WTC11 (cell line): ENCODE measurements around the gene CCN6. TPM values are rescaled to one million over a fixed set of nuclear protein-coding genes. Genes with fewer than 3 reads are reported as not detected.

Source experiments
- ATAC-seq: fragments of 200-7000 bp; cut with Tn5 transposase; 2 replicates; pipeline ENCODE4 v1.10.0; 2021; ENCODE audit warnings: mild to moderate bottlenecking, moderate library complexity
- CTCF ChIA-PET: fragments of 300-600 bp; sonication (Branson Sonifier 250); formaldehyde crosslinking; loops from one replicate; lab custom pipeline; 2021; ENCODE audit warnings: antibody characterized with exemption; lab: Charles Lee
- POLR2A ChIA-PET: fragments of 350-600 bp; sonication (Branson Sonifier 250); formaldehyde crosslinking; loops from one replicate; lab custom pipeline; 2021; ENCODE audit warnings: antibody characterized with exemption; lab: Charles Lee
- DNase-seq: peaks from one replicate; pipeline ENCODE4 v3.0.0; 2021; ENCODE audit warnings: low spot score
- H3K27ac Mint-ChIP-seq: 2 replicates; pipeline ENCODE4 v1.8.0; 2021; ENCODE audit warnings: mixed read lengths
- H3K27me3 Mint-ChIP-seq: 2 replicates; pipeline ENCODE4 v1.8.0; 2021; ENCODE audit warnings: low read depth, mild to moderate bottlenecking, moderate library complexity, mixed read lengths
- H3K36me3 Mint-ChIP-seq: 2 replicates; pipeline ENCODE4 v1.8.0; 2021; ENCODE audit warnings: mixed read lengths
- H3K4me1 Mint-ChIP-seq: 2 replicates; pipeline ENCODE4 v1.8.0; 2022; ENCODE audit warnings: mixed read lengths
- H3K4me3 Mint-ChIP-seq: 2 replicates; pipeline ENCODE4 v1.8.0; 2021; ENCODE audit warnings: mild to moderate bottlenecking, moderate library complexity, mixed read lengths
- H3K9me3 Mint-ChIP-seq: 2 replicates; pipeline ENCODE4 v1.8.0; 2021; ENCODE audit warnings: mixed read lengths
- GABPB1 ChIP-seq: sonication (generic); formaldehyde crosslinking; IDR thresholded peaks from 2 replicates; pipeline ENCODE4 v1.8.1; 2023; ENCODE audit warnings: mild to moderate bottlenecking, missing genetic modification reagents
- GTF2I ChIP-seq: fragments of 250-450 bp; sonication (Bioruptor Pico); conservative IDR thresholded peaks from 2 replicates; pipeline ENCODE4 v1.4.0; 2021; ENCODE audit warnings: mild to moderate bottlenecking
- JUN ChIP-seq: sonication (generic); formaldehyde crosslinking; IDR thresholded peaks from 2 replicates; pipeline ENCODE4 v1.8.0; 2023; ENCODE audit warnings: mild to moderate bottlenecking, missing genetic modification reagents
- KAT7 ChIP-seq: sonication (generic); formaldehyde crosslinking; IDR thresholded peaks from 2 replicates; pipeline ENCODE4 v1.8.1; 2023; ENCODE audit warnings: missing genetic modification reagents, mild to moderate bottlenecking, borderline replicate concordance
- NFE2L1 ChIP-seq: sonication (generic); formaldehyde crosslinking; IDR thresholded peaks from 2 replicates; pipeline ENCODE4 v1.8.1; 2023; ENCODE audit warnings: missing genetic modification reagents
- PRRX2 ChIP-seq: fragments of 250-450 bp; sonication (Bioruptor Pico); IDR thresholded peaks from 2 replicates; pipeline ENCODE4 v1.8.0; 2021; ENCODE audit warnings: mild to moderate bottlenecking
- TEAD4 ChIP-seq: sonication (generic); formaldehyde crosslinking; IDR thresholded peaks from 2 replicates; pipeline ENCODE4 v1.8.0; 2022; ENCODE audit warnings: mild to moderate bottlenecking, missing genetic modification reagents
- TP53 ChIP-seq: sonication (generic); formaldehyde crosslinking; IDR thresholded peaks from 2 replicates; pipeline ENCODE4 v1.8.1; 2023; ENCODE audit warnings: mild to moderate bottlenecking, missing genetic modification reagents
- ZNF138 ChIP-seq: sonication (generic); formaldehyde crosslinking; conservative IDR thresholded peaks from 2 replicates; pipeline ENCODE4 v1.8.1; 2022; ENCODE audit warnings: mild to moderate bottlenecking, moderate library complexity, missing genetic modification reagents
- ZNF317 ChIP-seq: sonication (generic); formaldehyde crosslinking; IDR thresholded peaks from 2 replicates; pipeline ENCODE4 v1.8.1; 2023; ENCODE audit warnings: low read depth, mild to moderate bottlenecking, moderate library complexity, missing genetic modification reagents, borderline replicate concordance
- total RNA-seq: library from RNA; stranded (reverse); gene quantifications from 3 replicates; pipeline ENCODE4 v1.2.3, GENCODE V29; 2021
- TF ChIP-seq, protein P1 (sequence below): sonication (generic); formaldehyde crosslinking; IDR thresholded peaks from 2 replicates; pipeline ENCODE4 v1.8.1; 2023; ENCODE audit warnings: mild to moderate bottlenecking, missing genetic modification reagents, moderate library complexity
- TF ChIP-seq, protein P2 (sequence below): sonication (generic); formaldehyde crosslinking; IDR thresholded peaks from 2 replicates; pipeline ENCODE4 v1.8.0; 2023; ENCODE audit warnings: missing genetic modification reagents, mild to moderate bottlenecking, borderline replicate concordance
- TF ChIP-seq, protein P3 (sequence below): sonication (generic); formaldehyde crosslinking; IDR thresholded peaks from 2 replicates; pipeline ENCODE4 v1.8.1; 2022; ENCODE audit warnings: mild to moderate bottlenecking, missing genetic modification reagents, moderate library complexity, borderline replicate concordance
- TF ChIP-seq, protein P4 (sequence below): sonication (generic); formaldehyde crosslinking; IDR thresholded peaks from 2 replicates; pipeline ENCODE4 v1.8.1; 2023; ENCODE audit warnings: mild to moderate bottlenecking, missing genetic modification reagents, moderate library complexity
- TF ChIP-seq, protein P5 (sequence below): sonication (generic); formaldehyde crosslinking; IDR thresholded peaks from 2 replicates; pipeline ENCODE4 v1.8.1; 2023; ENCODE audit warnings: mild to moderate bottlenecking, missing genetic modification reagents
- TF ChIP-seq, protein P6 (sequence below): sonication (generic); formaldehyde crosslinking; IDR thresholded peaks from 2 replicates; pipeline ENCODE4 v1.8.1; 2023; ENCODE audit warnings: mild to moderate bottlenecking, missing genetic modification reagents, borderline replicate concordance
- TF ChIP-seq, protein P7 (sequence below): fragments of 250-450 bp; sonication (Bioruptor Pico); conservative IDR thresholded peaks from 2 replicates; pipeline ENCODE4 v1.9.0; 2021; ENCODE audit warnings: mild to moderate bottlenecking

CCN6 gene
- total RNA-seq, 1 experiment from 2014 or later, result not detected

DNA sequence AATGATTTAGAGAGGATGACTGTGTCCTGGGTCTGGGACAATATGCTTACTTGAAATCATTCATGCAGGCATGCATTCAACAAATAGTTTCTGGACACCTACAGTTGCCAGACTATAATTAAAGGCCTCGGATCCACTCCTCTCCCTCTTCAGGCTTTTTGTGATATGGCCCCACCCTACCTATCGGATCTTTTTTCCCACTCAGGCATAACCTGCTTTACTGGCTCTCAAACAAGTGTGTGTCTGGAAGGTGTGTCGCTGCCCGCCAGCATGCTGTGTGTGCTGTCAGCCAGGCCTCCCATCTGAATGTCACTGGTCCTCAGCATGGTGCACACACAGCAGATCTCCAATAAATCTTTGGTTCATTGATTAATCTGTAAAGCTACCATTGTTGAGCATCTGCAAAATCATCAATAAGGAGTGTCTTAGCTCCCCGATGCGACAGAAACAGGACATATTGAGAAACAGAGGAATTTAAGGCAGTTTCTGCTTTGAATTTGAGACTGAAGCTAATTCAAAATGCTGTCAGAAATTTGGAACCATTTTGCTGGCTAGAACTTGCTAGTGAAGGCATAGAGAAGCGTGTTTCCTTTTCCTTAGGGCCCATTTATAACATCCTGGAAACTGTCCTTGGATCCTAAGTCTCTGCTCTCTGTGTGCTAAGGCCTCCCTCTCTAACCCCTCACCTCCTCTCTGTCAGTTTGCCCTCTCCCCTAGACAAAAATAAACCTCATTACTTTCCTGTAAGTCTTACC is 23.5 kb upstream of the CCN6 start:
- ChIA-PET CTCF (no interaction called here), POLR2A (no interaction called here)
- Mint-ChIP-seq H3K9me3 (no peaks in the 10 kb centered on the region), H3K4me1 (peaks cover 8% of the 10 kb centered on the region), H3K27me3 (no peaks in the 10 kb centered on the region; the same call in 1 of the 2 replicates), H3K27ac (no peak overlapping the region), H3K4me3 (no peak overlapping the region), H3K36me3 (no peaks in the 10 kb centered on the region)
- TF ChIP-seq TEAD4, result no peak
- TF ChIP-seq, protein P1, sequence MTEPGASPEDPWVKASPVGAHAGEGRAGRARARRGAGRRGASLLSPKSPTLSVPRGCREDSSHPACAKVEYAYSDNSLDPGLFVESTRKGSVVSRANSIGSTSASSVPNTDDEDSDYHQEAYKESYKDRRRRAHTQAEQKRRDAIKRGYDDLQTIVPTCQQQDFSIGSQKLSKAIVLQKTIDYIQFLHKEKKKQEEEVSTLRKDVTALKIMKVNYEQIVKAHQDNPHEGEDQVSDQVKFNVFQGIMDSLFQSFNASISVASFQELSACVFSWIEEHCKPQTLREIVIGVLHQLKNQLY (CRISPR knock-in tag), result no peak
- TF ChIP-seq, protein P2, sequence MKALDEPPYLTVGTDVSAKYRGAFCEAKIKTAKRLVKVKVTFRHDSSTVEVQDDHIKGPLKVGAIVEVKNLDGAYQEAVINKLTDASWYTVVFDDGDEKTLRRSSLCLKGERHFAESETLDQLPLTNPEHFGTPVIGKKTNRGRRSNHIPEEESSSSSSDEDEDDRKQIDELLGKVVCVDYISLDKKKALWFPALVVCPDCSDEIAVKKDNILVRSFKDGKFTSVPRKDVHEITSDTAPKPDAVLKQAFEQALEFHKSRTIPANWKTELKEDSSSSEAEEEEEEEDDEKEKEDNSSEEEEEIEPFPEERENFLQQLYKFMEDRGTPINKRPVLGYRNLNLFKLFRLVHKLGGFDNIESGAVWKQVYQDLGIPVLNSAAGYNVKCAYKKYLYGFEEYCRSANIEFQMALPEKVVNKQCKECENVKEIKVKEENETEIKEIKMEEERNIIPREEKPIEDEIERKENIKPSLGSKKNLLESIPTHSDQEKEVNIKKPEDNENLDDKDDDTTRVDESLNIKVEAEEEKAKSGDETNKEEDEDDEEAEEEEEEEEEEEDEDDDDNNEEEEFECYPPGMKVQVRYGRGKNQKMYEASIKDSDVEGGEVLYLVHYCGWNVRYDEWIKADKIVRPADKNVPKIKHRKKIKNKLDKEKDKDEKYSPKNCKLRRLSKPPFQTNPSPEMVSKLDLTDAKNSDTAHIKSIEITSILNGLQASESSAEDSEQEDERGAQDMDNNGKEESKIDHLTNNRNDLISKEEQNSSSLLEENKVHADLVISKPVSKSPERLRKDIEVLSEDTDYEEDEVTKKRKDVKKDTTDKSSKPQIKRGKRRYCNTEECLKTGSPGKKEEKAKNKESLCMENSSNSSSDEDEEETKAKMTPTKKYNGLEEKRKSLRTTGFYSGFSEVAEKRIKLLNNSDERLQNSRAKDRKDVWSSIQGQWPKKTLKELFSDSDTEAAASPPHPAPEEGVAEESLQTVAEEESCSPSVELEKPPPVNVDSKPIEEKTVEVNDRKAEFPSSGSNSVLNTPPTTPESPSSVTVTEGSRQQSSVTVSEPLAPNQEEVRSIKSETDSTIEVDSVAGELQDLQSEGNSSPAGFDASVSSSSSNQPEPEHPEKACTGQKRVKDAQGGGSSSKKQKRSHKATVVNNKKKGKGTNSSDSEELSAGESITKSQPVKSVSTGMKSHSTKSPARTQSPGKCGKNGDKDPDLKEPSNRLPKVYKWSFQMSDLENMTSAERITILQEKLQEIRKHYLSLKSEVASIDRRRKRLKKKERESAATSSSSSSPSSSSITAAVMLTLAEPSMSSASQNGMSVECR (CRISPR knock-in tag), result no peak
- TF ChIP-seq, protein P3, sequence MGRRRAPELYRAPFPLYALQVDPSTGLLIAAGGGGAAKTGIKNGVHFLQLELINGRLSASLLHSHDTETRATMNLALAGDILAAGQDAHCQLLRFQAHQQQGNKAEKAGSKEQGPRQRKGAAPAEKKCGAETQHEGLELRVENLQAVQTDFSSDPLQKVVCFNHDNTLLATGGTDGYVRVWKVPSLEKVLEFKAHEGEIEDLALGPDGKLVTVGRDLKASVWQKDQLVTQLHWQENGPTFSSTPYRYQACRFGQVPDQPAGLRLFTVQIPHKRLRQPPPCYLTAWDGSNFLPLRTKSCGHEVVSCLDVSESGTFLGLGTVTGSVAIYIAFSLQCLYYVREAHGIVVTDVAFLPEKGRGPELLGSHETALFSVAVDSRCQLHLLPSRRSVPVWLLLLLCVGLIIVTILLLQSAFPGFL (CRISPR knock-in tag), result no peak
- no peak for TF ChIP-seq NFE2L1
- TF ChIP-seq, protein P4, sequence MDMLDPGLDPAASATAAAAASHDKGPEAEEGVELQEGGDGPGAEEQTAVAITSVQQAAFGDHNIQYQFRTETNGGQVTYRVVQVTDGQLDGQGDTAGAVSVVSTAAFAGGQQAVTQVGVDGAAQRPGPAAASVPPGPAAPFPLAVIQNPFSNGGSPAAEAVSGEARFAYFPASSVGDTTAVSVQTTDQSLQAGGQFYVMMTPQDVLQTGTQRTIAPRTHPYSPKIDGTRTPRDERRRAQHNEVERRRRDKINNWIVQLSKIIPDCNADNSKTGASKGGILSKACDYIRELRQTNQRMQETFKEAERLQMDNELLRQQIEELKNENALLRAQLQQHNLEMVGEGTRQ (CRISPR knock-in tag), result no peak
- ATAC-seq, result no peak
- DNase-seq, result no peak

DNA sequence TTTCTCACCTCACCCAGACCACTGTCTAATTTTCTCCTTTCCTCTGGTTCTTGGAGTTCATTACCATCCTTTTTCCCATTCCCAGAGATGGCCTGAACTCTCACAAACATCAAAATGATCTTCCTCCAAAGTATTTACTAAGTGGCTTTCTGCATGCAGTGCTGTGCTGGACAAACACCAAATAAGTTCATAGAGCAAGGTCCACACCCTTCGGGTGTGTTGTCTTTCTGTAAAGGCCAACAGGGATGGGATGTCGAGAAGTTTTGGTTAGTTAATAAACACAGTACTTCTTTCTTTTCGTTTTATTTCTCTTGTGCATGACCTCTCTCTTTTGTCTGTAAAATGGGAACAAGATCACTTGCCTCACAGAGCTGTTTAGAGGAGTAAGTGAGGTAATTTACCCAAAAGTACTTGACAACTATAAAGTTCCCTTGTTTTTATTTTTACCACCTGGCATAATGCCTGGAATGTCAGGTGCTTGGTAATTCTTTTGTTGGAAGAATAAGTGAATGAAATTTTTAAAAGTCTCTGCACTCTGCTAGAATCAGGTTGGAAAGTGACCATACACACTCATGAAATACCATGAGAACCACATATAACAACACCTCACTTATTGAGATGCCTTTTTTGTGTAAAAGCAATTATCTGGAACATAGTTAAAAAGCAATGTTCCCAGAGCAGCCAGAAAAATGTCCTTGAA is 22.8 kb upstream of the CCN6 start:
- ChIA-PET POLR2A (no interaction called here), CTCF (no interaction called here)
- H3K4me1 Mint-ChIP-seq, result peaks cover 8% of the 10 kb centered on the region
- no peak overlapping the region for H3K4me3 Mint-ChIP-seq
- DNase-seq (no peak), ATAC-seq (no peak)
- no peaks in the 10 kb centered on the region for H3K36me3 Mint-ChIP-seq
- H3K9me3 Mint-ChIP-seq, result no peaks in the 10 kb centered on the region
- no peak overlapping the region for H3K27ac Mint-ChIP-seq
- H3K27me3 Mint-ChIP-seq, result no peaks in the 10 kb centered on the region; the same call in 1 of the 2 replicates
- TF ChIP-seq, protein P4 (CRISPR knock-in tag), result no peak
- no peak for TF ChIP-seq JUN (CRISPR knock-in tag)
- TF ChIP-seq, protein P5, sequence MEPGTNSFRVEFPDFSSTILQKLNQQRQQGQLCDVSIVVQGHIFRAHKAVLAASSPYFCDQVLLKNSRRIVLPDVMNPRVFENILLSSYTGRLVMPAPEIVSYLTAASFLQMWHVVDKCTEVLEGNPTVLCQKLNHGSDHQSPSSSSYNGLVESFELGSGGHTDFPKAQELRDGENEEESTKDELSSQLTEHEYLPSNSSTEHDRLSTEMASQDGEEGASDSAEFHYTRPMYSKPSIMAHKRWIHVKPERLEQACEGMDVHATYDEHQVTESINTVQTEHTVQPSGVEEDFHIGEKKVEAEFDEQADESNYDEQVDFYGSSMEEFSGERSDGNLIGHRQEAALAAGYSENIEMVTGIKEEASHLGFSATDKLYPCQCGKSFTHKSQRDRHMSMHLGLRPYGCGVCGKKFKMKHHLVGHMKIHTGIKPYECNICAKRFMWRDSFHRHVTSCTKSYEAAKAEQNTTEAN (CRISPR knock-in tag), result no peak
- TF ChIP-seq, protein P6, sequence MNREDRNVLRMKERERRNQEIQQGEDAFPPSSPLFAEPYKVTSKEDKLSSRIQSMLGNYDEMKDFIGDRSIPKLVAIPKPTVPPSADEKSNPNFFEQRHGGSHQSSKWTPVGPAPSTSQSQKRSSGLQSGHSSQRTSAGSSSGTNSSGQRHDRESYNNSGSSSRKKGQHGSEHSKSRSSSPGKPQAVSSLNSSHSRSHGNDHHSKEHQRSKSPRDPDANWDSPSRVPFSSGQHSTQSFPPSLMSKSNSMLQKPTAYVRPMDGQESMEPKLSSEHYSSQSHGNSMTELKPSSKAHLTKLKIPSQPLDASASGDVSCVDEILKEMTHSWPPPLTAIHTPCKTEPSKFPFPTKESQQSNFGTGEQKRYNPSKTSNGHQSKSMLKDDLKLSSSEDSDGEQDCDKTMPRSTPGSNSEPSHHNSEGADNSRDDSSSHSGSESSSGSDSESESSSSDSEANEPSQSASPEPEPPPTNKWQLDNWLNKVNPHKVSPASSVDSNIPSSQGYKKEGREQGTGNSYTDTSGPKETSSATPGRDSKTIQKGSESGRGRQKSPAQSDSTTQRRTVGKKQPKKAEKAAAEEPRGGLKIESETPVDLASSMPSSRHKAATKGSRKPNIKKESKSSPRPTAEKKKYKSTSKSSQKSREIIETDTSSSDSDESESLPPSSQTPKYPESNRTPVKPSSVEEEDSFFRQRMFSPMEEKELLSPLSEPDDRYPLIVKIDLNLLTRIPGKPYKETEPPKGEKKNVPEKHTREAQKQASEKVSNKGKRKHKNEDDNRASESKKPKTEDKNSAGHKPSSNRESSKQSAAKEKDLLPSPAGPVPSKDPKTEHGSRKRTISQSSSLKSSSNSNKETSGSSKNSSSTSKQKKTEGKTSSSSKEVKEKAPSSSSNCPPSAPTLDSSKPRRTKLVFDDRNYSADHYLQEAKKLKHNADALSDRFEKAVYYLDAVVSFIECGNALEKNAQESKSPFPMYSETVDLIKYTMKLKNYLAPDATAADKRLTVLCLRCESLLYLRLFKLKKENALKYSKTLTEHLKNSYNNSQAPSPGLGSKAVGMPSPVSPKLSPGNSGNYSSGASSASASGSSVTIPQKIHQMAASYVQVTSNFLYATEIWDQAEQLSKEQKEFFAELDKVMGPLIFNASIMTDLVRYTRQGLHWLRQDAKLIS (CRISPR knock-in tag), result no peak
- TF ChIP-seq, protein P7, sequence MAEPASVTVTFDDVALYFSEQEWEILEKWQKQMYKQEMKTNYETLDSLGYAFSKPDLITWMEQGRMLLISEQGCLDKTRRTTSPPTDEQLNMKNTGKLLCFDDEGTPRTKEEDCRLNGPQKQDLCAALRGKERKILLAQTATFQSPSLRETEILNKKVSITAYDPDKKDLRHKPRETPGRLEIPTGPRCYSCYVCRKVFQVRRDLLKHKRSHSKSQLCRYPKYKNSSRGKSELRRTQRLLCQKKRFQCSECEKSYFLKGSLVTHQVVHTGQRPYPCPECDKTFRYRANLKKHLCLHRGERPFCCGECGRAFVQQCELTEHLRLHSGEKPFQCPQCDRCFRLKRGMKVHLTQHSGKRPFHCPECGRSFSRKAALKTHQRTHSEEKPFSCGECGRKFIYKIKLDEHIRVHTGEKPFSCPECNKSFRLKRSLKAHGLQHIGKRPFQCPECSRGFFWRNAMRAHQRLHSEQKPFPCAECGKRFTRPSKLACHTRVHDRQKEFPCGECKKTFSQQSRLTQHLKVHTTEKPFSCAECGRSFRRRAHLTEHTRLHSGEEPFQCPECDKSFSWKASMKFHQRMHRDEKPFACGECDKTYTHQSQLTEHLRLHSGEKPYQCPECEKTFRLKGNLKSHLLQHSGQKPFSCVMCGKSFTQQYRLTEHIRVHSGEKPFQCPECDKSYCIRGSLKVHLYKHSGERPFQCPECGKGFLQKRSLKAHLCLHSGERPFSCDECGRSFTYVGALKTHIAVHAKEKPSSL (CRISPR knock-in tag), result no peak
- TF ChIP-seq TP53 (CRISPR knock-in tag), result no peak
- TF ChIP-seq ZNF138 (CRISPR knock-in tag), result no peak
- TF ChIP-seq ZNF317 (CRISPR knock-in tag), result no peak
- TF ChIP-seq KAT7 (CRISPR knock-in tag), result no peak
- no peak for TF ChIP-seq PRRX2 (CRISPR knock-in tag)
- no peak for TF ChIP-seq GTF2I (CRISPR knock-in tag)
- TF ChIP-seq GABPB1 (CRISPR knock-in tag), result no peak
